GM10248 (cell line): Measurements from ENCODE around the gene KLHL3.

Experiments
- CTCF ChIA-PET: fragments of 300-600 bp; sonication (Branson Sonifier 250); formaldehyde crosslinking; extraction: SDS; loops from one replicate; lab custom pipeline; 2021; ENCODE audit warnings: antibody characterized with exemption; lab: Yijun Ruan, JAX
- POLR2A ChIA-PET: fragments of 350-650 bp; sonication (Branson Sonifier 250); formaldehyde crosslinking; extraction: SDS; loops from one replicate; lab custom pipeline; 2020; ENCODE audit warnings: antibody characterized with exemption; lab: Yijun Ruan, JAX
- DNase-seq: peaks from one replicate; pipeline ENCODE4 v3.0.0; 2012; ENCODE audit errors: extremely low spot score
- CTCF ChIP-seq: IDR thresholded peaks from 2 replicates; pipeline ENCODE4 v1.5.1; 2012; ENCODE audit warnings: mild to moderate bottlenecking, low read depth; ENCODE audit errors: extremely low read depth, missing control alignments, control extremely low read depth

The KLHL3 gene

GRCh38 chr5:137570070-137570469 is 165.8 kb downstream of the KLHL3 start:
- ChIA-PET CTCF (interaction anchor here (1.1 kb wide), 1 partner anchor 9 kb away, joined by 3 read pairs; no protein-coding TSS in a partner anchor), POLR2A (no interaction called here)

More at GRCh38 chr5:137570070-137570469, 165.8 kb downstream of the KLHL3 start:
- DNase-seq: no peak
- TF ChIP-seq CTCF: no peak
